Endothelial cell of umbilical vein (primary cell): ENCODE measurements around the gene PLB1. TPM values are rescaled to one million over a fixed set of nuclear protein-coding genes. Genes with fewer than 3 reads are reported as not detected.

ENCODE experiments used
- BruUV-seq: library from RNA; stranded (reverse); fragments of 400-500 nt; replicated peaks from 2 replicates; lab custom pipeline; 2021; lab: Mats Ljungman, UMichigan
- CTCF ChIA-PET: fragments of 300-600, 350-600 bp; sonication (Branson Sonifier 250); formaldehyde crosslinking; loops from one replicate; lab custom pipeline; 2021; ENCODE audit warnings: antibody characterized with exemption, inconsistent platforms; lab: Charles Lee
- POLR2A ChIA-PET: fragments of 300-600, 350-600 bp; sonication (Branson Sonifier 250); formaldehyde crosslinking; loops from one replicate; lab custom pipeline; 2021; ENCODE audit warnings: antibody characterized with exemption, inconsistent platforms; lab: Charles Lee
- DNase-seq: peaks from one replicate; pipeline ENCODE4 v3.0.0-alpha.2; 2011; ENCODE audit warnings: low read depth, low spot score
- FAIRE-seq: peaks from 2 replicates; lab custom pipeline; 2011; peaks lifted over from hg19 to GRCh38; lab: Jason Lieb, UNC
- H2AFZ ChIP-seq: 2 replicates; pipeline ENCODE4 v1.6.0; 2012; ENCODE audit warnings: low read depth, low read length, control low read depth, inconsistent platforms
- H3K27ac ChIP-seq: 2 replicates; pipeline ENCODE4 v1.5.1; 2011; ENCODE audit warnings: low read depth, mild to moderate bottlenecking, control low read depth, low read length, moderate library complexity; ENCODE audit not compliant: insufficient read depth
- H3K27me3 ChIP-seq, 2 experiments: 2 replicates each; pipeline versions ENCODE4 v1.6.0 to v1.6.1; 2011; ENCODE audit warnings: low read length in 2 of 2, mixed read lengths in 1 of 2; ENCODE audit not compliant: control insufficient read depth in 2 of 2, insufficient read depth in 2 of 2
- H3K36me3 ChIP-seq, 2 experiments: 2 replicates in 1 of 2; 3 replicates in 1 of 2; pipeline ENCODE4 v1.5.1; 2011; ENCODE audit warnings: low read length in 2 of 2, mild to moderate bottlenecking in 1 of 2, moderate library complexity in 1 of 2; ENCODE audit not compliant: control insufficient read depth in 2 of 2, insufficient read depth in 2 of 2; ENCODE audit errors: extremely low read depth in 1 of 2
- H3K4me1 ChIP-seq: 3 replicates; pipeline ENCODE4 v1.5.1; 2011; ENCODE audit warnings: mild to moderate bottlenecking, low read length; ENCODE audit not compliant: control insufficient read depth, insufficient read depth; ENCODE audit errors: extremely low read depth
- H3K4me2 ChIP-seq: 2 replicates; pipeline ENCODE4 v1.6.1; 2011; ENCODE audit warnings: low read length, control low read depth, mixed read lengths; ENCODE audit not compliant: insufficient read depth
- H3K4me3 ChIP-seq, 3 experiments: fragments of 200-600 bp in 1 of 3; sonication (generic), shearing (Covaris generic) in 1 of 3; replicated peaks in 1 of 3; 2 replicates each; pipeline ENCODE4 v1.5.1; 2011 to 2016; ENCODE audit warnings: control low read depth in 3 of 3, low read length in 3 of 3, mild to moderate bottlenecking in 2 of 3, inconsistent platforms in 1 of 3, low read depth in 1 of 3, moderate library complexity in 1 of 3; ENCODE audit not compliant: insufficient read depth in 1 of 3
- H3K79me2 ChIP-seq: 2 replicates; pipeline ENCODE4 v1.6.0; 2012; ENCODE audit warnings: low read length, inconsistent platforms; ENCODE audit not compliant: control insufficient read depth, insufficient read depth
- H3K9ac ChIP-seq: replicated peaks from 2 replicates; pipeline ENCODE3; 2011; ENCODE audit warnings: low read length, control low read depth; ENCODE audit not compliant: insufficient read depth; ENCODE audit errors: extremely low read depth
- H3K9me1 ChIP-seq: replicated peaks from 3 replicates; pipeline ENCODE4 v1.6.0; 2011; ENCODE audit warnings: mild to moderate bottlenecking, low read length; ENCODE audit not compliant: control insufficient read depth, insufficient read depth; ENCODE audit errors: extremely low read depth
- H3K9me3 ChIP-seq: replicated peaks from 2 replicates; pipeline ENCODE4 v1.5.1; 2012; ENCODE audit warnings: low read length, inconsistent platforms; ENCODE audit not compliant: control insufficient read depth, insufficient read depth
- H4K20me1 ChIP-seq: replicated peaks from 2 replicates; pipeline ENCODE3; 2011; ENCODE audit warnings: mild to moderate bottlenecking, low read length; ENCODE audit not compliant: control insufficient read depth, insufficient read depth; ENCODE audit errors: extremely low read depth
- CTCF ChIP-seq, 2 donors: IDR thresholded peaks; 1 replicate in 1 of 2; 2 replicates in 1 of 2; pipeline ENCODE4 v1.5.1; 2011; ENCODE audit warnings: low read length in 2 of 2, mild to moderate bottlenecking in 2 of 2, moderate library complexity in 2 of 2, control low read depth in 1 of 2, inconsistent platforms in 1 of 2, low read depth in 1 of 2; ENCODE audit not compliant: insufficient read depth in 1 of 2; ENCODE audit errors: extremely low read depth in 1 of 2
- EZH2 ChIP-seq: IDR thresholded peaks from 2 replicates; pipeline ENCODE4 v1.6.1; 2012; ENCODE audit warnings: borderline replicate concordance, low read depth, mild to moderate bottlenecking, moderate library complexity, low read length, inconsistent platforms; ENCODE audit not compliant: severe bottlenecking
- FOS ChIP-seq: IDR thresholded peaks from 2 replicates; pipeline ENCODE4 v1.6.1; 2011; ENCODE audit warnings: mild to moderate bottlenecking, low read length, moderate library complexity, borderline replicate concordance; ENCODE audit not compliant: insufficient read depth
- GATA2 ChIP-seq: IDR thresholded peaks from 2 replicates; pipeline ENCODE4 v1.7.0; 2011; ENCODE audit warnings: low read depth, mild to moderate bottlenecking, moderate library complexity, mixed read lengths, low read length; ENCODE audit not compliant: insufficient read length, insufficient read depth
- JUN ChIP-seq: IDR thresholded peaks from 2 replicates; pipeline ENCODE4 v1.6.1; 2011; ENCODE audit warnings: borderline replicate concordance, low read depth; ENCODE audit not compliant: insufficient read length, insufficient read depth
- MYC ChIP-seq: IDR thresholded peaks from one replicate; pipeline ENCODE4 v1.6.1; 2011; ENCODE audit warnings: mild to moderate bottlenecking, low read depth, low read length
- POLR2A ChIP-seq: IDR thresholded peaks from 2 replicates; pipeline ENCODE4 v1.6.1; 2012; ENCODE audit warnings: low read depth, mild to moderate bottlenecking, control low read depth, low read length
- POLR2AphosphoS5 ChIP-seq: IDR thresholded peaks from 2 replicates; pipeline ENCODE4 v1.6.1; 2012; ENCODE audit warnings: low read depth, mild to moderate bottlenecking, control low read depth, low read length, moderate library complexity; ENCODE audit not compliant: insufficient read depth
- dilution Hi-C: fragments of 300-500 bp; cut with MboI; formaldehyde crosslinking; loops from one replicate; pipeline ENCODE4 v1.15.0; 2019; ENCODE audit warnings: low sequenced_read_pairs; ENCODE audit not compliant: extremely low pct_ligation_motif_present
- intact Hi-C: fragments of 100-400 bp; cut with micrococcal nuclease; formaldehyde crosslinking; loops from one replicate; pipeline ENCODE4 v1.10.0; 2022
- polyA plus RNA-seq, 4 experiments: library from polyadenylated mRNA; depleted of rRNA in 3 of 4; stranded (reverse) in 3 of 4; unstranded in 1 of 4; fragments of >200 nt; gene quantifications; 2 replicates each; pipeline versions ENCODE4 v1.2.1 to v1.2.3, GENCODE V29; 2011 to 2012; ENCODE audit warnings: missing spikeins in 1 of 4
- total RNA-seq: library from RNA; stranded (reverse); gene quantifications from 2 replicates; pipeline ENCODE4 v1.2.3, GENCODE V29; 2021
- TF ChIP-seq, protein P1 (sequence below): IDR thresholded peaks from 2 replicates; pipeline ENCODE4 v1.6.1; 2011; ENCODE audit not compliant: insufficient read depth, insufficient read length

Gene PLB1
- total and polyA plus RNA-seq, 2 donors (not counting 3 experiments of a cell fraction or from before 2014, with no cell fraction given): 0.75 to 0.80 TPM

DNA sequence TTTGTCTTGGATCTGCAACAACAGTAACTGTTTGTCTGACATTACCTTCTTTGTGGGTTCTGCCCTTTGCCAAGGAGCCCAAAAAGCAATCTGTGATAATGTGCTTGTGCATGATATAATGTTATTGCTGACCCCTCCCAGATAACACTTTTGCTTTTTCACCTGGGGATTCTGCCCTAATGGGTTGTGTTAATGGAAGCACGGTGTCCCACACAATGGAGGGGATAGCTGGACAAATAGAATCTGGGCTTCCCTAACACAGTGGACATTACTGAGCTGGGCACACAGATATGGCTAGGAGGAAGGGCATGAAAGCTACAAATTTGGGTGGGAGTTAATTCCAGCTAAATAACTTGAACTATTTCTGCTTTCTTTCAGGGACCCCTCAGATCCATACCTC is 20.6 kb downstream of the PLB1 start:
- Histone ChIP-seq H3K9me3 (no peaks in the 10 kb centered on the region), H3K36me3 (no peaks in the 10 kb centered on the region), H3K27me3 (peaks cover 35 to 56% of the 10 kb centered on the region in 2 experiments), H2AFZ (no peak overlapping the region), H3K4me3 (no peak overlapping the region), H3K4me2 (no peak overlapping the region), H3K79me2 (no peaks in the 10 kb centered on the region), H3K9me1 (no peaks in the 10 kb centered on the region), H3K27ac (no peak overlapping the region), H3K4me1 (no peaks in the 10 kb centered on the region), H4K20me1 (no peaks in the 10 kb centered on the region), H3K9ac (no peak overlapping the region)
- no TSS peak for BruUV-seq
- intact Hi-C loops (no loop called here), dilution Hi-C loops (no loop called here)
- DNase-seq: no peak
- CTCF ChIA-PET: no interaction called here
- POLR2A ChIA-PET: no interaction called here
- FAIRE-seq: no peak
- TF ChIP-seq POLR2A: no peak
- TF ChIP-seq JUN: no peak
- TF ChIP-seq FOS: no peak
- no peak for TF ChIP-seq EZH2

DNA sequence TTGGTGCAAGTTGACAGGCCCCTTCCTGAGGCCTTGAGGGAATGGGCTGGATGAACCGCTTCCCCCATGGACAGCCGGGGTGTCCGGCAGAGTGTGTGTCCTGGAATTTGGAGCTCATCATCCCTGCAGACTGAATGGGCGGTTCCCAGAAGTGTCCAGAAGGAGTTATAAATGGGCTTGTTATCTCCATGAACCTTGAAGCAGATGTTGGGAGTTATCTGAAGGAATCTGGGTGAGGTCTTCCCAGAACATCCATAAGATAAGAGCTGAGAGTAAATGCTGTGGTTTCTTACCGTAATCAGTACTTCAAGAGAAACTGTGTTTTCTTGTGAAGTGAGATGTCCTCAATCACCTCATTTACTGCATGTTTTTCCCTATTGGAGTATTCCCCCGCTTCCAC is 21.1 kb downstream of the PLB1 start:
- Histone ChIP-seq H3K79me2 (no peaks in the 10 kb centered on the region), H3K27me3 (peaks cover 39 to 57% of the 10 kb centered on the region in 2 experiments), H3K4me3 (no peak overlapping the region), H2AFZ (no peak overlapping the region), H4K20me1 (no peaks in the 10 kb centered on the region), H3K9me1 (no peaks in the 10 kb centered on the region), H3K9ac (no peak overlapping the region), H3K4me1 (no peaks in the 10 kb centered on the region), H3K9me3 (no peaks in the 10 kb centered on the region), H3K27ac (no peak overlapping the region), H3K4me2 (no peak overlapping the region), H3K36me3 (no peaks in the 10 kb centered on the region)
- POLR2A ChIA-PET: no interaction called here
- TF ChIP-seq MYC: no peak
- TF ChIP-seq, protein P1, sequence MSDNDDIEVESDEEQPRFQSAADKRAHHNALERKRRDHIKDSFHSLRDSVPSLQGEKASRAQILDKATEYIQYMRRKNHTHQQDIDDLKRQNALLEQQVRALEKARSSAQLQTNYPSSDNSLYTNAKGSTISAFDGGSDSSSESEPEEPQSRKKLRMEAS: no peak
- no peak for TF ChIP-seq JUN
- TF ChIP-seq POLR2A: no peak
- TF ChIP-seq CTCF (IDR thresholded peaks at IDR 0.05; ENCODE audit: extremely low read depth in 1 of 2, insufficient read depth in 1 of 2, low read depth in 1 of 2, low read length in 2 of 2): no peak
- TF ChIP-seq EZH2: no peak
- TF ChIP-seq FOS: no peak
- TF ChIP-seq POLR2AphosphoS5: no peak
- no peak for TF ChIP-seq GATA2
- CTCF ChIA-PET: no interaction called here
- no peak for FAIRE-seq
- intact Hi-C loops: no loop called here
- dilution Hi-C loops: no loop called here
- no peak for DNase-seq
- BruUV-seq: no TSS peak
